HL-60 (cell line): ENCODE data around the gene JARID2.

ENCODE experiments used
- GABPA ChIP-seq: IDR thresholded peaks from 2 replicates; pipeline ENCODE4 v1.6.1; 2012; ENCODE audit warnings: low read depth
- POLR2AphosphoS5 ChIP-seq: IDR thresholded peaks from 2 replicates; pipeline ENCODE4 v1.6.1; 2012; ENCODE audit warnings: low read depth
- TF ChIP-seq, protein P1 (sequence below): IDR thresholded peaks from one replicate; pipeline ENCODE4 v1.5.1; 2011; ENCODE audit warnings: low read length, control low read depth, inconsistent platforms; ENCODE audit not compliant: insufficient read depth
- TF ChIP-seq, protein P2 (sequence below): IDR thresholded peaks from 2 replicates; pipeline ENCODE4 v1.6.1; 2012; ENCODE audit warnings: low read depth; ENCODE audit not compliant: insufficient replicate concordance

DNA sequence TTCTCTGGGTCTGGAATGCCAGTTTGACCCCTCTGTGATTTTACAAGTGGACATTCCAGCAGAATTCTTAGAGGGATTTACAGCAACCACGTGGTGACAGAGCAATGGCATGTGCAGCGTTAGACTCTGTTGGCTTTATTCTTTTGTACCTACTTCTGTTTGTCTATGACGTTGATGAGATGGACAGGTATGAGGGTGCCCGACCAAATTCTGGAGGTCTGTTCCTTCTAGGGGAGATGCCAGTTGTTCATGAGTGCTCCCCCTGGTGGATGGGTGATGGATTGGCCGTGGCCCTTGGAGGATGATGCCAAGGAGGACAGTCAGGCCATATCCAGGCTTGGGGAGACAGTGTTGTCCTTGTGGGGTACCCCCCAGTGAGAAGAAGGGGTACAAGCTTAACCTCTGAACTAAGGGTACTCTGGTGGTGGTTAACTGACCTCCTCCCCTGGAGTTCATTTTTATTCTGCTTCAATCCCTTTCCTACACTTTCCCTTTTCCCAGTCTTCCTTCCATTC is 218.4 kb downstream of the JARID2 start:
- TF ChIP-seq, protein P1, sequence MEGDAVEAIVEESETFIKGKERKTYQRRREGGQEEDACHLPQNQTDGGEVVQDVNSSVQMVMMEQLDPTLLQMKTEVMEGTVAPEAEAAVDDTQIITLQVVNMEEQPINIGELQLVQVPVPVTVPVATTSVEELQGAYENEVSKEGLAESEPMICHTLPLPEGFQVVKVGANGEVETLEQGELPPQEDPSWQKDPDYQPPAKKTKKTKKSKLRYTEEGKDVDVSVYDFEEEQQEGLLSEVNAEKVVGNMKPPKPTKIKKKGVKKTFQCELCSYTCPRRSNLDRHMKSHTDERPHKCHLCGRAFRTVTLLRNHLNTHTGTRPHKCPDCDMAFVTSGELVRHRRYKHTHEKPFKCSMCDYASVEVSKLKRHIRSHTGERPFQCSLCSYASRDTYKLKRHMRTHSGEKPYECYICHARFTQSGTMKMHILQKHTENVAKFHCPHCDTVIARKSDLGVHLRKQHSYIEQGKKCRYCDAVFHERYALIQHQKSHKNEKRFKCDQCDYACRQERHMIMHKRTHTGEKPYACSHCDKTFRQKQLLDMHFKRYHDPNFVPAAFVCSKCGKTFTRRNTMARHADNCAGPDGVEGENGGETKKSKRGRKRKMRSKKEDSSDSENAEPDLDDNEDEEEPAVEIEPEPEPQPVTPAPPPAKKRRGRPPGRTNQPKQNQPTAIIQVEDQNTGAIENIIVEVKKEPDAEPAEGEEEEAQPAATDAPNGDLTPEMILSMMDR, result peak; percentile 62
- TF ChIP-seq, protein P2, sequence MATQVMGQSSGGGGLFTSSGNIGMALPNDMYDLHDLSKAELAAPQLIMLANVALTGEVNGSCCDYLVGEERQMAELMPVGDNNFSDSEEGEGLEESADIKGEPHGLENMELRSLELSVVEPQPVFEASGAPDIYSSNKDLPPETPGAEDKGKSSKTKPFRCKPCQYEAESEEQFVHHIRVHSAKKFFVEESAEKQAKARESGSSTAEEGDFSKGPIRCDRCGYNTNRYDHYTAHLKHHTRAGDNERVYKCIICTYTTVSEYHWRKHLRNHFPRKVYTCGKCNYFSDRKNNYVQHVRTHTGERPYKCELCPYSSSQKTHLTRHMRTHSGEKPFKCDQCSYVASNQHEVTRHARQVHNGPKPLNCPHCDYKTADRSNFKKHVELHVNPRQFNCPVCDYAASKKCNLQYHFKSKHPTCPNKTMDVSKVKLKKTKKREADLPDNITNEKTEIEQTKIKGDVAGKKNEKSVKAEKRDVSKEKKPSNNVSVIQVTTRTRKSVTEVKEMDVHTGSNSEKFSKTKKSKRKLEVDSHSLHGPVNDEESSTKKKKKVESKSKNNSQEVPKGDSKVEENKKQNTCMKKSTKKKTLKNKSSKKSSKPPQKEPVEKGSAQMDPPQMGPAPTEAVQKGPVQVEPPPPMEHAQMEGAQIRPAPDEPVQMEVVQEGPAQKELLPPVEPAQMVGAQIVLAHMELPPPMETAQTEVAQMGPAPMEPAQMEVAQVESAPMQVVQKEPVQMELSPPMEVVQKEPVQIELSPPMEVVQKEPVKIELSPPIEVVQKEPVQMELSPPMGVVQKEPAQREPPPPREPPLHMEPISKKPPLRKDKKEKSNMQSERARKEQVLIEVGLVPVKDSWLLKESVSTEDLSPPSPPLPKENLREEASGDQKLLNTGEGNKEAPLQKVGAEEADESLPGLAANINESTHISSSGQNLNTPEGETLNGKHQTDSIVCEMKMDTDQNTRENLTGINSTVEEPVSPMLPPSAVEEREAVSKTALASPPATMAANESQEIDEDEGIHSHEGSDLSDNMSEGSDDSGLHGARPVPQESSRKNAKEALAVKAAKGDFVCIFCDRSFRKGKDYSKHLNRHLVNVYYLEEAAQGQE, result no peak
- TF ChIP-seq POLR2AphosphoS5 (no peak), GABPA (no peak)
